Forelimb muscle (tissue), 1 donor: ENCODE data around the gene TRPM8. TPM values are rescaled to one million over a fixed set of nuclear protein-coding genes. Genes with fewer than 3 reads are reported as not detected.

Experiments
- DNase-seq: peaks from one replicate; pipeline ENCODE4 v3.0.0-alpha.2; 2013; ENCODE audit warnings: low read depth
- polyA plus RNA-seq: library from polyadenylated mRNA; unstranded; fragments of 120-200 nt; gene quantifications from one replicate; pipeline ENCODE4 v1.2.1, GENCODE V29; 2013; ENCODE audit not compliant: insufficient read length

The TRPM8 gene
- polyA plus RNA-seq, 1 donor, result 0.25 TPM

- no peak for DNase-seq
These were observed 57.4 kb downstream of the TRPM8 start for GRCh38 chr2:233974530-233975071.

DNA sequence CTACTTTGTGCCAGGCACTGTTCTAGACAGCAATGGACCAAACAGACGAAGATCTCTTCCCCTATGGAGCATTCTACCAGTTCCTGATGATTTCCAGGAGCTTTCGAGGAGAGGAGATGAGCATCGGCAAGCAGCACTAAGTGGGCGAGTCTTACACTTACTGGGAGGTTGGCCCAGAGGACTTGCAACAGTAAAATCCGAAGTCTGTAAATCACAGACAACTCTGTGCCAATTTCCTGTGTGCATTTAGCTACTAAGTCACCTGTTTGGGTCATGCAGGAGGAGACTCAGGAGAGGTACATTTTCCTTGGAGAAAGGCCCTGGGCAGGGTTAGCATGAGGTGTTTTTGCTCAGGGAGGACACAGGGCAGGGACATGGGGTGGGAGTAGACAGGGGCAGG lies 58.9 kb downstream of the TRPM8 start:
- DNase-seq, result no peak

DNA sequence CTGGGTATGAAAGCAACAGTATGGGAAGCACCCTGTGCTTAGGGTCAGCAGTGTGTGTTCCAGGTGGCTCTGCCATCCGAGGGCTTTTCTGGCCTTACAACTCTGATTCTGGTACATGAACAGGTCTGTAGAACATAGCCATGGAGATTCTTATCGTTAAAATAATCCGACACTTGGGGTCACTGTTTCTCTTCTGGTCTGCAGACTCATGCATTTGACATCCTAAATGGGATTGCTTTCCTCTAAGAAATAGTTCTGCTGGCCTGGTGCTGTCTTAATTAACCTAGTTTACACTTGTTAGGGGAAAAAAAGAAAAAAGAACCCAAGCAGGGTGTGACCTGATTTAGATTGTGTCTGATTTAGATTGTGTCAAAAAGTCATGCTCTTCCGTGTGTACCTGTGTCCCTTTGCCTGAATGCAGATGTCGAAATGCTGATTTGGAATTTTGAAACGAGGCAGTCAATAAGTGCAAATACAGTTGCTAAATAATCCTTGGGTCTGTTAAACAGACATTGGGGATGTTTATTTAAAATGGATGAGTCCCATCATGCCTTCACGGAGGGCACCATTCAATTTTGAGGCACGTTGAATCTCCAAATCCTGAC lies 59.6 kb downstream of the TRPM8 start:
- no peak for DNase-seq

- no peak for DNase-seq
These were observed 60.2 kb downstream of the TRPM8 start for GRCh38 chr2:233977296-233977837.

DNA sequence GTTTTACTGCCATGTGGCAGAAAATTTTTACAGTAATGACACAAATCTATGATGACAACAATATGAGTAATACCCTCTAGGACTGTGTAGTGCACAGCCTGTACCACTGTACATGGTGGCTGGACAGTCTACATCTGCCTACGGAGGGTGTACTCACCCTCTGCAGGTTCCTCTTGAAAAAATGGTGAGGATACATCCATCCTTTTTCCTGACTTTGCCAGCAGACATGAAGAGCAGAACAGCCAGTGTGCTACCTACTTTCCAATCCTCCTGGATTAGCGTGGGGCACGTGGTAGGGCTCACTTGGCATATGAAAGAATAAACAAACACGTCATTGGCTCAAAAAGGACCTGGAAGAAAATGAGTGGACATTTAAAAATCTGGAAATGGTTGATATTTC lies 62.6 kb downstream of the TRPM8 start:
- DNase-seq, result no peak

DNA sequence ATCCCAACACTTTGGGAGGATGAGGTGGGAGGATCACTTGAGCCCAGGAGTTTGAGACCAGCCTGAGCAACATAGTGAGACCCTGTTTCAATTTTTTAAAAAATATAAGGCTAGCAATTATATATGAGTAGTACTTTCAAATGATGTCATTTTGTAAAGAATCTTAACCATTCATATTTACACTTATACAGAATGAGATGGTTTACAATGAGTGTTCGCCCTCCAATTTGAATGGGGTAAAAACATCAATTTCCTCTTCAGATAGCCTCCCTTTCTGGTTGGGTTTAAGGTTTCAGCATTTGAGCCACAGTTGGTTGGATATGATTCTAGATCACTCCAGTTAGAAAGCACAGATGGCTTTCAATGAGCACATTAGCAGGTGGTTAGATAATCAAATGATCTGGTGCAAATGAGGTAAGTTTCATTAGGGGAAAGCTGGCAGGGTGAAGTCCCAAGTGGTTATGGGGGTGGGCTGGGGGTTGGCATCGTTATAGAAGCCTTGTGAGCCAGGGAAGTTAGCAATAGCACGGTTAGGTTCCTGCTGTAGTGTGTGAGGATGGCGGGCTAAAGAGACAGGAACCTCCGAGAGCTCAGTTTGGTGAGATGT lies 63.9 kb downstream of the TRPM8 start:
- DNase-seq, result no peak

- DNase-seq, result no peak
These were observed 64.6 kb downstream of the TRPM8 start for GRCh38 chr2:233981574-233982420.

DNA sequence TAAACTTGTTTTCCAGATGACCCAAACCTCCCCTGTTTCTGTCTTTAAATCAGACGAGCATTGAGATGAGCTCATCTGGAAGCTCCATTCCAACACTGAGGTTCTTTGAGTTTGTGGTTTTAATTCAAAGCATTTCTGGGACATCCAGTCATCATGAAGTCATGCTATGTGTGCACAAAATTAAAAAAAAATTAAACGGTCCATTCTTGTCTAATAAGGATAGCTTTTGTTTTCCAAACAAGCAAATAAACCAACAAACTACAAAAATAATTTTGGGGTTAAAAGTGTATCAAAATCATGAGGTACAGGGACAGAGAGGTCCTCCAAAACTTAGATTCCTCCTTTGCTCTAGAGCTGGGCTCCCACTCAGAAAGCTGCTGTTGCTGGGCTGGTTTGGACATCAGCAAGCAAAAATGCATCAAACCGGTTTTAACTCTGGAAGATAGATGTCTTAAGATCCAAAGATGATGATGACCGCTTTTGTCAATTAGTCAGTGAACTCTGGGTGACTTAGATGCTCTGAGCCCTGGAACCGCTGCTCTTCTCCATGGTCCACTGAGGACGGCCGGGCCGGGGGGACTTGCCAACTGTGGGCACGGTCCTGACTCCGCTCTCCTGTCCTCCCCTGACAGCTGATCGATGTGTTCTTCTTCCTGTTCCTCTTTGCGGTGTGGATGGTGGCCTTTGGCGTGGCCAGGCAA lies 65.4 kb downstream of the TRPM8 start:
- no peak for DNase-seq

GRCh38 chr2:233983445-233983844 lies 66.3 kb downstream of the TRPM8 start:
- no peak for DNase-seq

- no peak for DNase-seq
These were observed 71.4 kb downstream of the TRPM8 start for GRCh38 chr2:233988581-233988980.

DNA sequence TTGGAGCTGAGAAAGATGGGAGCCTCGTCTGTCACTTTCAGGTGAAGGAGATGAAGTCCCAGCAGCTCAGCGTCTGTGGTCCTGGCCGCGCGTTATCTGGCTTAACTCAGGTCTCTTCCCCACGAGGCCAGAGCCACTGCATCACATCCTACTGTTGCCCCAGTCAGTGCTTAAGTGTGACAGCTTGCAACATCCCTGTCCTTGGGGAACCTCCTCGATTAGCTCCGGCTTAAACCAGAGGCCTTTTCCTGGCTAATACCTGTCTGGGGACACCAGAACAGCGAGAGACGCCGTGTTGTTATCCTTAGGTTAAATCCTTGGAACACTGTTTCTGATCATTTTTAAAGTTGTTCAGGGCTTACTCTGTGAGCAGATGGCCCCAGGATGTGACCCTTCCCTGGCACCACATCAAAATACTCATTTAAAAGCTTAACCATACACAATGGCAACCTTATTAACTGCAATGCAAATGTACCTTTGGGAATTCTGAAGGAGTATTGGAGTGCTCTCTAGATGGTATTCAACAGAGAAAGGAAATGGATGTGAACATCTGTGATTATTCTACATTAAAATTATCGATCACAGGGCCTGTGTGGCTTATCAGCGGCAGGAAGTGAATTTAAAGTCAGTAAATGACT lies 72.2 kb downstream of the TRPM8 start:
- DNase-seq, result no peak

- DNase-seq, result no peak
These were observed 73.2 kb downstream of the TRPM8 start for GRCh38 chr2:233990261-233990798.

DNA sequence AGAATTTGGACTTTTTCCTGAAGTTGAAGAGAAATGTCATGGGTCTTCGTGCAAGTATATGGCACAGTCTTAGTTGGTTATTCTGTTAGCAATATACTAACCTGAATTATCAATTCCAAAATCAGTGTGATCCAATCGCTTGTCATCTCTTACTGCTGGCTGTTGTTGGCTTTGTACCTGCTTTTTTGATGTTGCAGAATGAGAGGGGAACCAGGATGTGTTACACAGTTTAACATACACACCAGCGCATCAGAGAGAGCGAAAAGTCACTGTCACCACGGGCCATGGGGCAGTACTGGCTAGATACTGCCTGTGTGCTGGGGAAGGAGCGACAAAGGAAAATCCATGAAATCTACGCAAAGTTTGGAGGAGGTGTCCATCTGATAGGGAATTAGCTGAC lies 74.0 kb downstream of the TRPM8 start:
- no peak for DNase-seq

DNA sequence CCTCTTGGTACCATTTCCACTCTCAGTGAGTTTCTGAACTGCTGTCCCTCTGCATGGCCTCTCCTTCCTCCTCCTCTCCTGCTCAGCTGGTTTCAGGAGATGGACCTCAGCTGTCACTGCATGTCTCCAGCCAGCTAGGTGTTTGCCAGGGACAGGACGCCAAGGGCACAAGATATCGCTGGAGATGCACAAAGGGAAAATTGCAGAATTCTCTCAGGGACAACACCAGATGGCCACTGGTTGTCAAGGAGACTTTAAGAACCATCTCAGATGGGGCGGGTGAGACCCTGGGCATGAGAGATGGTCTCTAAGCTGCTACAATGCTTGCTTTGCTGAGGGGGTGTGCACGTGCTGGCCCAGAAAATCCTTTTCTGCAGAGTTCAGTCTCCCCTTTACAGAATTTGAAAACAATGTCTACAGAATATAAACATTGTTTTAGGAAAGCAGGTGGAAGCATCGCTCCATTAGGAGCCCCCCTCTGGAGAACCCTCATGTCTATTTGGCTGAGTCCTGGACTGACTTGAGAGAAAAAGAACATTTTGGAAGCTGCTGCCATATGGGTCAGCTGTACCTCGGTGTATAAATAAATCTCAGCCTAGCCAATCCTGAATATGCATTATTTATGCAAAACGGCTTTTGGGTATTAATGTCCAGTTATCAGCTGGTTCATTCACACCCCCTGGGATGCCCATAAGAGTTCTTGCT lies 75.5 kb downstream of the TRPM8 start:
- DNase-seq, result no peak

DNA sequence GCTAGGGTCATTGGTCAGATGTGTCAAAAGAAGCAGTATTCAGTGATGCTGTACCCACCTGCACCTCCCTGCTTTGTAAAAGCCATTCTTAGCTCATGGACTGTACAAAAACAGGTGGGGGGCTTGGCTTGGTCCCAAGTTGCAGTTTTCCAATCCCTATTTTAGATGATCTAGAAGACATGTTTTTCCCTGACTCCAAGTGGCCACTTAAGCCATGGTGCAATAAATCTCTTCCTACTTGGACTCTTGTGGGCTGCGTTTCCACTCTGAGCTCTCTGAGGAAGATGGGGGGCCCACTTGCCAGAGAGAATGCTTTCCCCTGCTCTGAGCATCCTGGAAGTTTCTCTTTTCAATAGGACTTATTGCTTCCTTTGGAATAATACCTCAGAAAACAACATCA lies 76.3 kb downstream of the TRPM8 start:
- DNase-seq, result no peak

DNA sequence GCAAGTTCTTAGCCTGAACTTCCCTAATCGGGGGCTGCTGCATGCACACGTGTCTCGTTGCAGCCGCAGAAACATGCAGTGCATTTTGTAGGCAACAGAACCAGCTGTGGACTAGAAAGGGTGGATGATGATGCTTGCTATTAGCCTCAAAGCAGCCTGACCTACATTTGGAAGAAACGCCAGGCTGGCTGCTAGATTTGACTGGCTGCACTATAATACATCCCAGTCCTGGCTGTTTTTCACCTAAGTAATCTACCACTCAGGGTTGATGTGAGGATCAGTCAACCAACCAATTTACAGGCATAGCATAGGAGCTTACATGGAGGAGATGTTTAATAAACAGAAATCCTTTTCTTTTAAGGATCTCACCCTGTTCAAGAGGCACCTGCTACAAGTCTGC lies 77.0 kb downstream of the TRPM8 start:
- DNase-seq, result no peak

DNA sequence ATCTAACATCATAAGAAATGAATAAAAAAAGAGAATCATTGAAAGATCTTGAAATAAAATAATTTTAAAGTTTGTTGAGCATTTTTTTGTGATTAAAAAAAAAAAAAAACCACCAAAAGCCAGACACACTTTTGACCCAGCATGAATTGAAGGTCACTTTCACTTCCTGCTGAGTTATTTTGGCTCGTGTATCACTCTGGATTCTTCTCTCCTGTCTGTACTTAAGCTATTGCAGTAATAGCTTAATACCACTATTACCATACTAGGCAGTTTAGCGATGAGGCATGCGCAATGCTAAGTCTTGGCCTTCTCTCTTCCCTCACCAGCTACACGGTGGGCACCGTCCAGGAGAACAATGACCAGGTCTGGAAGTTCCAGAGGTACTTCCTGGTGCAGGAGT lies 78.8 kb downstream of the TRPM8 start:
- no peak for DNase-seq

- DNase-seq, result peak; percentile 83
These were observed 79.3 kb downstream of the TRPM8 start for GRCh38 chr2:233996461-233996860.

GRCh38 chr2:233997707-233998106 lies 80.5 kb downstream of the TRPM8 start:
- no peak for DNase-seq

- no peak for DNase-seq
These were observed 82.0 kb downstream of the TRPM8 start for GRCh38 chr2:233999182-233999581.
